HCT116 (cell line): ENCODE measurements around the gene BUB3.

Experiments
- CBX3 ChIP-seq: IDR thresholded peaks from 2 replicates; pipeline ENCODE4 v1.6.1; 2012; ENCODE audit warnings: low read depth
- ELF1 ChIP-seq: IDR thresholded peaks from 2 replicates; pipeline ENCODE4 v1.6.1; 2012; ENCODE audit warnings: low read depth, borderline replicate concordance
- EZH2 ChIP-seq: fragments of 200-600 bp; sonication (generic); IDR thresholded peaks from 2 replicates; pipeline ENCODE4 v1.6.1; 2017; ENCODE audit warnings: antibody characterized with exemption, mixed run types
- JUND ChIP-seq: IDR thresholded peaks from 2 replicates; pipeline ENCODE4 v1.6.1; 2012
- POLR2A ChIP-seq: IDR thresholded peaks from 2 replicates; pipeline ENCODE4 v1.7.0; 2011; ENCODE audit warnings: borderline replicate concordance; ENCODE audit not compliant: insufficient read depth, insufficient read length; ENCODE audit errors: extremely low read depth
- POLR2AphosphoS5 ChIP-seq: IDR thresholded peaks from 2 replicates; pipeline ENCODE4 v1.6.1; 2011; ENCODE audit warnings: mild to moderate bottlenecking, low read depth, low read length, moderate library complexity
- RAD21 ChIP-seq: IDR thresholded peaks from 2 replicates; pipeline ENCODE4 v1.6.1; 2012; ENCODE audit warnings: low read depth, mild to moderate bottlenecking
- SP1 ChIP-seq: IDR thresholded peaks from 2 replicates; pipeline ENCODE4 v1.6.1; 2012; ENCODE audit warnings: low read depth
- TCF7L2 ChIP-seq: IDR thresholded peaks from 2 replicates; pipeline ENCODE4 v1.7.0; 2011; ENCODE audit warnings: borderline replicate concordance, inconsistent platforms; ENCODE audit not compliant: insufficient read depth, insufficient read length; ENCODE audit errors: extremely low read depth
- YY1 ChIP-seq: IDR thresholded peaks from 2 replicates; pipeline ENCODE4 v1.6.1; 2011; ENCODE audit warnings: low read length, low read depth, moderate library complexity, mild to moderate bottlenecking; ENCODE audit not compliant: insufficient replicate concordance; ENCODE audit errors: extremely low read depth
- ZNF274 ChIP-seq: fragments of 200-500 bp; sonication (Bioruptor generic); IDR thresholded peaks from 2 replicates; pipeline ENCODE4 v1.6.1; 2014; ENCODE audit warnings: mild to moderate bottlenecking, low read depth, low read length, inconsistent platforms
- TF ChIP-seq, protein P1 (sequence below), 3 experiments: fragments of 200-600 bp in 1 of 3; sonication (generic) in 1 of 3; IDR thresholded peaks in 2 of 3; conservative IDR thresholded peaks in 1 of 3; 2 replicates each; pipeline ENCODE4 v1.5.1; 2012 to 2017; ENCODE audit warnings: low read depth in 2 of 3, low read length in 2 of 3, antibody characterized with exemption in 1 of 3, borderline replicate concordance in 1 of 3, control low read depth in 1 of 3, mild to moderate bottlenecking in 1 of 3, mixed read lengths in 1 of 3, mixed run types in 1 of 3, moderate library complexity in 1 of 3; ENCODE audit not compliant: insufficient read depth in 1 of 3
- TF ChIP-seq, protein P2 (sequence below): IDR thresholded peaks from 2 replicates; pipeline ENCODE4 v1.6.1; 2011; ENCODE audit warnings: mild to moderate bottlenecking, low read length, moderate library complexity; ENCODE audit not compliant: insufficient replicate concordance; ENCODE audit errors: extremely low read depth

- TF ChIP-seq POLR2AphosphoS5 (no peak), JUND (no peak), POLR2A (no peak), EZH2 (no peak), SP1 (no peak), YY1 (no peak), CBX3 (no peak), ELF1 (no peak), ZNF274 (no peak), TCF7L2 (no peak), RAD21 (no peak)
- TF ChIP-seq, protein P1, sequence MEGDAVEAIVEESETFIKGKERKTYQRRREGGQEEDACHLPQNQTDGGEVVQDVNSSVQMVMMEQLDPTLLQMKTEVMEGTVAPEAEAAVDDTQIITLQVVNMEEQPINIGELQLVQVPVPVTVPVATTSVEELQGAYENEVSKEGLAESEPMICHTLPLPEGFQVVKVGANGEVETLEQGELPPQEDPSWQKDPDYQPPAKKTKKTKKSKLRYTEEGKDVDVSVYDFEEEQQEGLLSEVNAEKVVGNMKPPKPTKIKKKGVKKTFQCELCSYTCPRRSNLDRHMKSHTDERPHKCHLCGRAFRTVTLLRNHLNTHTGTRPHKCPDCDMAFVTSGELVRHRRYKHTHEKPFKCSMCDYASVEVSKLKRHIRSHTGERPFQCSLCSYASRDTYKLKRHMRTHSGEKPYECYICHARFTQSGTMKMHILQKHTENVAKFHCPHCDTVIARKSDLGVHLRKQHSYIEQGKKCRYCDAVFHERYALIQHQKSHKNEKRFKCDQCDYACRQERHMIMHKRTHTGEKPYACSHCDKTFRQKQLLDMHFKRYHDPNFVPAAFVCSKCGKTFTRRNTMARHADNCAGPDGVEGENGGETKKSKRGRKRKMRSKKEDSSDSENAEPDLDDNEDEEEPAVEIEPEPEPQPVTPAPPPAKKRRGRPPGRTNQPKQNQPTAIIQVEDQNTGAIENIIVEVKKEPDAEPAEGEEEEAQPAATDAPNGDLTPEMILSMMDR (IDR thresholded peaks at IDR 0.05 in 2 of 3, conservative IDR thresholded peaks at IDR 0.05 in 1 of 3; ENCODE audit: borderline replicate concordance in 1 of 3, insufficient read depth in 1 of 3, low read depth in 2 of 3, low read length in 2 of 3): no peak
- TF ChIP-seq, protein P2, sequence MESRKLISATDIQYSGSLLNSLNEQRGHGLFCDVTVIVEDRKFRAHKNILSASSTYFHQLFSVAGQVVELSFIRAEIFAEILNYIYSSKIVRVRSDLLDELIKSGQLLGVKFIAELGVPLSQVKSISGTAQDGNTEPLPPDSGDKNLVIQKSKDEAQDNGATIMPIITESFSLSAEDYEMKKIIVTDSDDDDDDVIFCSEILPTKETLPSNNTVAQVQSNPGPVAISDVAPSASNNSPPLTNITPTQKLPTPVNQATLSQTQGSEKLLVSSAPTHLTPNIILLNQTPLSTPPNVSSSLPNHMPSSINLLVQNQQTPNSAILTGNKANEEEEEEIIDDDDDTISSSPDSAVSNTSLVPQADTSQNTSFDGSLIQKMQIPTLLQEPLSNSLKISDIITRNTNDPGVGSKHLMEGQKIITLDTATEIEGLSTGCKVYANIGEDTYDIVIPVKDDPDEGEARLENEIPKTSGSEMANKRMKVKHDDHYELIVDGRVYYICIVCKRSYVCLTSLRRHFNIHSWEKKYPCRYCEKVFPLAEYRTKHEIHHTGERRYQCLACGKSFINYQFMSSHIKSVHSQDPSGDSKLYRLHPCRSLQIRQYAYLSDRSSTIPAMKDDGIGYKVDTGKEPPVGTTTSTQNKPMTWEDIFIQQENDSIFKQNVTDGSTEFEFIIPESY: no peak
Observed at GRCh38 chr10:123158682-123159081, 4.5 kb downstream of the BUB3 start.
